HG02943 (cell line): ENCODE data around the gene ASTN1.

Source experiments
- ATAC-seq: cut with Tn5 transposase; IDR thresholded peaks from one replicate; pipeline ENCODE4 v1.9.1; 2021; ENCODE audit warnings: mild to moderate bottlenecking, low read depth, moderate library complexity; ENCODE audit not compliant: unreplicated experiment

ASTN1 gene

DNA sequence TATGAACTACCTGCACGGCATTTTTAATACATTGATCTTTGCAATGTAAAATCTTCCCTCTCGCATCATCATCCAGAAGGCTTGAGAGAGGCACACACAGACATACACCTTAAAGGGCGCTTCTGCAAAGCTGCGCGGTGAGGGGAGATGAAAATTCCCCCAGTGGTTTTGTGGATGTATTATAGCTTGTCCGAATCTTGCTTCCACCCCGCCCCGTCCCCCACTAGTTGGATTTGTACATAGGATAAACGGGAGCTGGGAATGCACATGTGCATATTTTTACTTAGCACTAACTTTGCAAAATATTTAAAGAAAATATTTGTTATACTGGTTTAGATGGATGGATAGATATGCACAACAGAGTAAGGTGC lies 542 bp upstream of the ASTN1 start:
- no peak for ATAC-seq

DNA sequence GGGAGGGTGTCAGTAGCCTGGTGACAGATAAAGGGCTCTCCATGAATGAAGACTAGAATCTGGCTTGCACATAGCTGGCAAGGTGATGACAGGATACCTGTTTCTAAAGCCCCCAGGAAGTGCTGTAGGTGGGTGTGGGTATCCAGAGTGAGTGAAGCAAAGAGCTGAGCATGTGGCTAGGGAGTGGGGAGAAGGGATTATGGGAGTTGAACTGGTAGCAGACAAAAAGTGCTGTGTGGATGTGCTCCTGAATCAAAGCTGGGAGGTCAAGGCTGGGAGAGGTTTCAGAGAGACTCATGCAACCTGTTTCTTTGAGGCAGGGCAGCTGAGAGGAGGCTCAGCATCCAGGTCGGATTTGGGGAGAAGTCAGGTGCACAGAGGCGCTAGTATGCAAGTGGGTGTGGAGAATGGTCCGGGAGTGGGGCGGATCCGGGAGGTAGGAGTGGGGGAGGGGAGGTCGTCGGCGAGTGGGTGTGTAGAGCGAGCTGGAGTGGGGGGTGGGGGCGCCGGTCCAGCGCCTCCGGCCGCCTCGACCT lies 600 bp downstream of the ASTN1 start:
- no peak for ATAC-seq

DNA sequence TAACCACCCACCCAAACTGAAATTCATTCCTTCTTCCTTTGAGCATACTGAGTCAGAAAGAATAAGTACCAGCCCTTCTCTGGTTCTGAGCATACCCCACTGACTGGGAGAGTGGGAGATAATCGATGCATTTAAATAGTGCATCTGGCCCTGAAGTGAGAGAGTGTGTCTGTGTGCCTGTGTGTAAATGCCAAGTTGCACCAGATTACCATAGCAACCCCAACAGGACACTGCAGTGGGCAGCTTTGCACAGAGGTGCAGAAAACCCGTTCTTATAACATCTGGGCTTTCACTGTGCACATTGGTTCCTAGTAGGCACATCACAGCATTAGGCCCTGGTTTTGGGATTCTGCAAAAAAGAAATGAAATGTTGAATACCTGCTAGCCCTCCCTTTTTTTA lies 2.3 kb downstream of the ASTN1 start:
- no peak for ATAC-seq

DNA sequence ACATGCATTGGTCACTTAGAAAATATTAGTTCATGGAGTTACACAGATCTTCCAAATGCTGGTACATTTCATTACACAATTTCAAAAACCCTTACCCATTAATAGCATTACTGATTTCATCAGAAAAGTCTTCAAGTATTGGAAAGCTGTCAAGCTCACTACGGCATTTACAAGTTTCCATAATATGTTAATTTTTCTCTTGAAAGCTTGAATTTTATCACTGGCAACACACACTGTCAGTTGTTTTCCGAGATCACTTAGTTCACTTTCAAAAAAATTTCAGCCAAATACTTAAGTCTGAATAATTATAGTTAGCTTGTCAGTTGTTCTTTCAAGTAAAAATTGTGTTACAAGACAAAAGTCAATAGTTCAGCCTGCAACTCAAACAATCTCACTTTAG lies 18.0 kb downstream of the ASTN1 start:
- ATAC-seq, result no peak

DNA sequence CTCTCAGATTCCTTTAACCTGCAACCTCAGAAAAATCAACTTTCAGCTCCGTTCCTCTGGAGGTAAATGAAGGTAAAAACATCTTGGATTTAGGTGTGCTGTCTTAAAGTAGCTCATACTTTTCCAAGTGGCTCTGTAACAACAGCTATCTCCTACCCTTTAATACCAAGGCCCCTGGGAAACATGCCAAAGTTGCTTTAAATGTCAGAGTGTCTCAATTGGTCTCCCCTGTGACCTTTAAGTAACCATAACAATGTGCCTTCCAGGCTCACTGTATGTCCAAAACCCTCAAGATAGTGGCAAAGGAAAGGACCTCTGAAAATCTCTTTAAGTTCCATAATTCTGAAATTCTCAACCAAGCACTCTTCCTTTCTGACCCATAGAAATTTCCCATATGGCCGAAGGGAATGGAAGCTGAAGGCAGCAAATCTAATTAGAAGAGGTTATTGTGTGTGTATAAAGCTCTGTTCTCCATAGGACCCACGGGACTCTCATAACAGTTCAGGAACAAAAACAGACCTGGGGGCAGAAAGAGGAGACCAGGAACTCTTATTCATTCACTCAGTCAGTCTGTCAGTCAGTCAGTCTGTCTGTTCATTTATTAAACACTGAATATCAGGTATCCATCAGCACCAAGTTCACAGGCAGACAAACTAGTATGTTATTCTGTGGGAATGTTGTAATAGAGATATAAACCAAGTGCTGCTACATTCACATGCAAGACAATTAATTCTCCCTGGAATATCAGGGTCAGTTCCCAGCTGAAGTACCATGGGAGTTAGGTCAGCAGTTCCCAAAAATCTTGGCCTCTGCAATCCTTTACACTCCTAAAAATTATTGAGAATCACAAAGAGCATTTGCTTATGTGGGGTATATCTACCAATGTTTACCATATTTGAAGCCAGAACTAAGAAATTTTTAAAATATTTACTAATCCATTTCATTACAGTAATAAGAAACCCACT lies 19.1 kb downstream of the ASTN1 start:
- ATAC-seq, result no peak

DNA sequence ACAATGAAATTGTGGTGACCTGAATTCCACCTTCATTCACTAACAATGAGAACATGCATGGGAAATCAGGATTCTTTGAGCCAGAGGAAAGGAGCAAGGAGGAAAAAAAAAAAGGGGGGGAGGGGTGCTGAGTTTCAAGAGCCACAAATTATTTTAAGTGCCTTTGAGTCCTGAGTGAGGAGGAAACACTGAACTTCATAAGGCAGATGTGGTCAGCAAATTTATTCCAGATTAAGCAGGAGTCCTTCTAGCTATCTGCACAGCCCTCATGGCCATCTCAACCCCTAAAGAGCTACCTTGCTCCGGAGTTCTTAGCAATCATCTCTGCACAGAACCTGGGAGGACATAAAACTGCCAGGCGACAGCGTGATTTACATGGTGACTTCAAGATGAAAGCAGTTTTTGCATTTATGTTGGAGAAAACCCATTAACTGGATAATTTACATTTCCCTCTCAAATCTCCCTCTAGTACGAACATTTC lies 21.7 kb downstream of the ASTN1 start:
- no peak for ATAC-seq

DNA sequence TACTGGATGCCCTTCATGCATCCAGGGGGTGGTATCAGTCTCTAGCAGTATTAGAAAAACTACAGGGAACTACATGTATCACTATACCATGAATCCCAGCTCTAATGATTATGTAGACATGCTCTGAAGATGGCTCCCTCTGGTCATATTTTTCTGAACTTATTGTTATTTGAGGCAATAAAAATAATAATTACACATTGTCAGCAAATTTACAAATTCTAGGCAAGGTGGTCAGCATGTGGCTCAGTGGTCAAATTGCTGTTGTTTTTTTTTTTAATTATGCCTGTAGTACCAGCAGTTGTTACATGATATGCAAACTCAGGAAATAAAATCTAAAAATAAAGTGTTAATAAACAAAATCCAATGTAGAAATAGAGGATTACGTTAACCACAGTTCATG lies 22.5 kb downstream of the ASTN1 start:
- ATAC-seq, result no peak

DNA sequence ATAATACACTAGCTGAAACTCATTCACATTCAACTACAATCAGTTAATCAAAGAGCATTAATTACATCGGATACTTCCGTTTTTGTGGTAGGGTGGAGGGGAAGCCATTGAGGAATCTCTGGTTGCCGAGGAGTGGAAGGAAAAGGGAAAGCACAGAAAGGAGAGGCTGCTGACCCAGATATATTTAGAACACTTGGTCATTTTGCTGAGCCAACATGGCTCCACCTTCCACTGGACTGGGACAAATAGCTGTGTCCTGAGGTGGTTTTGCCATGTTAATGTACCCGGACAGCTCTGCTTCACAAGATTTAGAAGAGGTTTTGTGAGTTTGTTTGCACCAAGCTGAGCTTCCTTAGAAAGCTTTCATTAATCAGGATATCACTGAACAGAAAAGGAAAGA lies 26.2 kb downstream of the ASTN1 start:
- no peak for ATAC-seq

DNA sequence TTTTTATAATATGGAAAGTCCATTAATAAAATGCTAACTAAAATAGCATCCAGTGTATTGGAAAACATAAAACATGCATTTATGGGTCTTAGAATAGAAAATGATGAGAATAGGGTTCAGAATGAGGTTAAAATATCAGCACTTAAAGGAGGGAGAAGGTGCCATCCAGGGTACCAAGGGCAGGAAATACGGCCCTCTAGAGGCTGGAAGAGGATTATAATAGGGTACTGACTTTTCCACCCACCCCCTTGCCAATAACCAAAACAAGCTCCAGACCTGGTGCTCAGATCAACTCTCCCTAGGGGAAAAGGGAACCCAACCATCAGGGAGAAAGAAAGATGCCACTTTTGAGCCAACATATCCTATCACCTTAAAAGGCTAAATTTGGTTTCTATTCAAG lies 26.7 kb downstream of the ASTN1 start:
- no peak for ATAC-seq

DNA sequence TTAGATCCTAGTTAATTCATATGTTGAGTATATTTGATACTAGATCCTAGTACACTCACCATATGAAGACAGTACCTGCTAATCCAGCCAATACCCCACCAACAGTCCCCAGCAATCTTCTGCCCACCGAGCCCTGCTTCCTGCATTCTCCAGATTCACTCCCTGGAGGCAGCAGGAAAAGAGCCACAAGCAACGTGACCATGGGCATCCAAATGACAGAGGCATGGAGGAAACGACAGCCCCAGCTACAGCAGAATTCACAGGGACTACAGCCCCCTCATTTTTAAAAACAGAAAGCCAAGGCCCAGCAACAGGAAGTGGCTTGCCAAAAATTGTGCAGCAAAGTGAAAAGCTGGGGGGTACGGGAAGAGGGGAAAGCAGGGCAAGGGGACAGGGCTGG lies 29.3 kb downstream of the ASTN1 start:
- no peak for ATAC-seq

DNA sequence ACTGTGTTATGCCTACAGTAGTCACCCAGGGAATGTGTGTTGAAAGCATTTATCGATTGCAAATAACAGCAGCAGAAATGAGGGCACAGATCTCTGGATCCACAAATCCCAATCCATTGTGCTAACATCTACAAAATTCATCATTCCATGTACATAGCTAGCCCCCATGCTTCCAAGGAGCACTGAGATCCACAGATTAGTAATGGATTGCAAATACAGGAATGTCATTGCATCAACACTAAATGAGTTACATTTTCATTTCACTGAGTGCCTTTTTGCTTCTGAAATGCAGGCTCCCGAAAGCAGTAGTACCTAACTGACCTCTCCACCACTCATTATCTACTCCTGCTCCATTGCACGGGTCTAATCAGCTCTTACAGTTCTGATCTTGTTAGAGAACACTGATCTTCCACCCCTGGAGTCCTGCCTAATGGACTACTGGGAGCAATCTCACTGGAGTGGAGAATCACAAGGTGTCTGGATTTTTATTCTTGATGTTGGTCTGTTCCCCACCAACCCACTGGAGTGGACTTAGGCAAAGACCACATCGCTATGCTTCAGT lies 30.5 kb downstream of the ASTN1 start:
- ATAC-seq, result no peak

DNA sequence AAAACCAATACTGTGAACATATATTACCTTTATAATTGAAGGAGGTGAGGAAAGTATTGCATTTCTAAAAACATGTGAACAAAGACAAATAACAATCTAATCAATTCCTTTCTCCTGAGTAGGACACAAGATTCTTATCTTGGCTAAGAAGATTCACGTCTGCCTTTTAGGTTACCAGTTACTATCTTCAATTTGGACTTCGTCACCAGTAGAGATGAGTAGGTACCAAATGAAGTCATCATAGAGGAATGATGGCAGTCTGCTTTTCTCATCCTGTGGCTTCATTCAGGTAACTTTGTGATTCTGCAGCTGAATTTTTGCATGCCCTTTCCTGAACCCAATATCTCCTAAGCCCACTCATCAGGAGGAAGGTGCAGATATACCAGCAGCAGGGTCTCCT lies 32.4 kb downstream of the ASTN1 start:
- ATAC-seq, result no peak

DNA sequence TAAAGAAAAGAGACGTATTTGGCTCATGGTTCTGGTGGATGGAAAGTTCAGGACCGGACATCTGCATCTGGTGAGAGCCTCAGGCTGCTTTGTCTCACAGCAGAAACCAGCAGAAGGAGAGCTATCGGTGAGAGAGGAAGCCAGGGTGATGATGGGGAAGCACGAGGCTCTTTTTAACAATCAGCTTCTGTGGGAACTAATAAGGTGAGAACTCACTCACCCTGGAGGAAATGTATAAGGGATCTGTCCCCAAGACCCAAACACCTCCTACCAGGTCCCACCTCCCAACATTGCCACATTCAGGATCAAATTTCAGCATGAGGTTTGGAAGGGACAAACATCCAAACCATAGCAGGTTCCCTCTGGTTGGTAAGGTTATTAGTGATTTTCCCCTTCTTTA lies 32.8 kb downstream of the ASTN1 start:
- ATAC-seq, result no peak

DNA sequence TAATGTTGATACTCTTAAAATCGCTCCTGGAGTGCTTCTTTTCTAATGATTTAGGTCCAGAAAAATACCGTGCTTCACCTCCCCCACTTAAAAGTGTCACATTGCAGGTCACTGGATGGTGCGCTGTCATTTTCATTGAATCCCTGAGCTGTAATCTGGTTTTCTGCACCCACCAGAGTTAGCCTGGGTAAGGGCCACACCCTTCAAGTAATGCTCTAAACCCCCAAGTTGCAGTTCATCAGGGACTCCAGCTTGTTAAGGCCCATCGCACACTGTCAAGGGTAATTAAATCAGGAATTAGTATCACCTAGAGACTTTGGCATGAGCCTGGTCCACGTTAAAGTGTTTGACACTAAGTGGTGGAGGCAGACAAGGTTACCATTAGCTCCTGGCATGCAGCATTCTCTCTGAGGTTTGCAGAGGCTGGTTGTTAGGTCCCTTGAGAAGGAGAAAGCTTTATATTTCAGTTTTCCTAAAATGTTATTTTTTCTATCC lies 34.0 kb downstream of the ASTN1 start:
- ATAC-seq, result no peak

DNA sequence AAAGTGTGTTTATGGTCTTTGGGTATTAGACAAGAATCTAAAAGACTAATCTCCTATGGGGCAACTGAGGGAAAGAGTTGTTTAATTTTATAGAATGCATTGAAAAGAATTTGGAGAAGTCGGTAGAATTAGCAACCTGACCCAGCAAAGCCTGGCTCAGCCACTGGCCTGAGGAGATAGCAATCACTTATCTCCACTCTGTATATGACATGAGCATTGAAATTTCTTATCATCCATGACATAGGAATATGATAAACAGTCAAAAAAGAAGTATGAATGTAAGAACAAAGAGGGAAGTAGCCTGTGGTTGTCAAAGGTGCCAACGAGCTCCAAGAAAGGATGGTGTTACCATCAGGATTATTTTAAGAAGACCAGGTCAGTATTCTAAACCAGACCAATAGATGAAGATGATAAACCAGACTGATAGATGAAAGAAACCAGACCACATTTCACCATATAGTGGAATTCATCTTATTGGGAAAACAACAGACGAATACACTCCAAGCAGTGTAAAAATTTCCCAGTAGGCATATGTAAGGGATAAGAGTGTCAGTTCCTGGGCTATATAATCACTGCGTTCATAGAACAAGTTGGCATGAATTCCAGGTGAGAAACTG lies 35.7 kb downstream of the ASTN1 start:
- ATAC-seq, result no peak

DNA sequence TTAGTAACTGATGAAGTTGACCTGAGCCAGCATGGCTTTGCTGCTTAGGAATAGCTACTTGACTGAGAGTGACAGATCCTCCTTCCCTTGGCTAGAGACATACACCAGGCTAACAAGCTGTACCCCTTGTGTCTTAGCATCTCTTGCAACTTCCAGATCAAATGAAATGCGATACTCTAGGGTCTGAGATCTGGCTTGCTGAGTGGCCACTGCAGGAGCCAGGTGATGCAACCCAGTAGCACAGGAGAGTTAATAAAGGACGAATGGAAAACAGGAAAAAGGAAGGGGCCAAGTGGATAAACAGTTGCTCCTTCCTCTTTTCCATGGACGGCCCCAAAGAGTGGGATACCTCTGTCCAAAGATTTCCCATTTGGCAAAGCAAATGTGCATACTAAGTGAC lies 38.2 kb downstream of the ASTN1 start:
- no peak for ATAC-seq

DNA sequence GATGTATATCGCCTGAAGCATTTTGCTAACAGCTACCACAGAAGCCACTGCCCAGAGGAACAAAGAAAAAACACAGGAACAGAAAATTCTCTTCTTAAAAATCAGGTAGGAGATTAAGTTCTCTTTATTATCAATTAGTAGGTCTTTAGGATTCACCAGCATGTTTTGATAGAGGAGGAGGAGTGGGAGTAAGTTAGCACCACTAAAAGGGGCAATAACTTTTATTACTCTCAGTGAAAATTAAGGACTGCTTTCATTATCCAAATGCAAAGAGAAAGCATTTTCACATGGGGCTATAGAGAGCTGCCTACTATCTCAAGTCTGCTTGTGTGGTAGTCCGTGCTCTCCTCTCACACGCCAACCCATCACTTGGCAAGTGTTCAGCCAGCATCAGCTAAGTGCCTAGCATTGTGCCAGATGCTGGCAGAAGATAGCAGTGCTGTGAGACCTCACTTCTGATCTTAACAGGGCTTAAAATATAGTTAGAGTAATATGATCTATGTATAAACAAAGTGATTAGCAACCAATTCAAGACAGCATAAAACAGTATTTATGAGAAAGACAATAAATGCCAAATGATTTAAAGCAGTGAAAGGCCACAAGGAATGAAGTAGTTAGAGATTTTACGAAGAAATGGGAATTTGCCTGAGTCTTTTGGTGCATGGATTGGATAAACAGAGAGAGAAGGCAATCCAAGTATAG lies 39.8 kb downstream of the ASTN1 start:
- ATAC-seq, result no peak

DNA sequence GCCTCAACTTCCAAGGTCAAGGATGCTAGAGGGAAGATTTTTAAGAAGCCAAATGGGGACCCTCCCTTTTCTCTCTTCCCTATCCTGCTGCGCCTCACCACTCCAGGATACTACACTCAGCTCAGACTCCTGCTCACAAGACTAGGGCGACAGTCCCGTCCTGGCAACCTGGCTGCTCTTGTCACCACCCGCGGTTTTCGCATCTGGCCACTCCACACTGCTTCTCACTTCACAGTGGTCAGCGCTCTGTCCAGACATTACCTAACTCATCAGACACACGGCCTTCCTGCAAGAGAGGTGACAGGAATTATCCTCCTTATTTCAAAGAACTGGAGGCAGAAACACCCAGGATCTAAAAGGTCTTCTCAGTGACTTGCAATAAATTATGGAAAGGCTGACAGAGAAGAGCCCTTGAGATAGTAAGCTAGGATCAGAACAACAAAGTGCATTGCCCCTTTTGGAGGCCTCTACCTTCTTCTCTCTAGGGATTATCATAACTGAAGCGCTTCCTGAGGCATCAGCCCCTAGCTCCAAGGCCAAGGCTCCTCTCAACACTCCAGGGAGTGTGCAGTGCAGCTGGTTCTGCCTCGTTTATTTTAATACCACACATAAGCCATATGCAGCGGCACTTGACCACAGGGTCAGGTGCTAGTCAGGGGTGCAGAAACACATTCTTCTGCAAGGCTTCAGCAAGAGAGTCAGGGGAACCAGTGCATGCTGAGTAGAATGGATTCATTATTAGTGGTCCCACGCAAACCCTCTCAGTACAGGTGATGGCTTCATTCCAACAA lies 41.9 kb downstream of the ASTN1 start:
- no peak for ATAC-seq

DNA sequence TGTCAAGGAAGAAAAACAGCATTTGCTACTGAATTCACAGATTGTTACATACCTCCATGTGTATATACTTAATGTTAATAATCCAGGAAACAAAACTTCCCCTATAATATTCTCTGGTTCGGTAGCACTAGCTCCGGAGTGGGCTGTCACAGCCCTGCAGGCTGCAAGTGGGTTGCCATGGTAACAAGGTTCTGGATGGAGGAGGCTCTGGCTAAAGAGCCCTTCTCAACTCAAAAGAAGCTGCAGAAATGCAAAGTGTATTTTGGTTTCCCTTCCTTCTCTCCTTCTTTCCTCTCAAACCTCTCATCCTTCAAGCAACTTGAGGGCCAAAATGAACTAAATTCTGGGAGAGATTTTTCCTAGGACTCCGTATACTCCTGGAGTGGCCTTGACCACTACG lies 45.2 kb downstream of the ASTN1 start:
- no peak for ATAC-seq

DNA sequence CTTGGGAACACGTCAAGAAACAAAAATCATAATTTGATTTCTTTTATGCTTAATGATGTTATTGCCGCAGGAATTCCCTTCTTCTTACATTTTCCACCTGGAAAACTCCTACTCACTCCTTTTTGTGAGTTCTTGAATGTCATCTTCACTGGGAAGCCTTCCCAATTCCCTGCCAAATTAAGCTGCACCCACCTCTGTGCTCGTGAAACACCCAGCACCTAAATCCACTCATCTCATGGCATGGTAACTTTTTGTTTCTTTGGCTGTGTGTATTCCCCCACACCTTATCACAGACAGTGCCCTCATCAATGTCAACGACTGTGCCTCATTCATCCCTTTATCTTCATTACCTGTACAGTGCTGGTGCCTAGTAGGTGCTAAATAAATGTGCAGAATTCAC lies 45.6 kb downstream of the ASTN1 start:
- no peak for ATAC-seq
